ENCODE measurements around the gene CDH4.

CDH4 gene

GRCh38 chr20:61671559-61671958 lies 419.5 kb downstream of the CDH4 start:
- no peak for DNase-seq (ENCODE audit: low read depth)

GRCh38 chr20:61673152-61673847 lies 421.2 kb downstream of the CDH4 start:
- DNase-seq (ENCODE audit: low read depth): no peak

GRCh38 chr20:61674121-61674520 lies 422.1 kb downstream of the CDH4 start:
- DNase-seq (ENCODE audit: low read depth): no peak

- no peak for DNase-seq (ENCODE audit: low read depth)
These were observed 422.6 kb downstream of the CDH4 start for GRCh38 chr20:61674688-61675087.

GRCh38 chr20:61677928-61678327 lies 425.9 kb downstream of the CDH4 start:
- no peak for DNase-seq (ENCODE audit: low read depth)

GRCh38 chr20:61678437-61678836 lies 426.4 kb downstream of the CDH4 start:
- no peak for DNase-seq (ENCODE audit: low read depth)

GRCh38 chr20:61679473-61679872 lies 427.4 kb downstream of the CDH4 start:
- no peak for DNase-seq (ENCODE audit: low read depth)

- no peak for DNase-seq (ENCODE audit: low read depth)
These were observed 428.0 kb downstream of the CDH4 start for GRCh38 chr20:61680096-61680495.

GRCh38 chr20:61682114-61682995 lies 430.3 kb downstream of the CDH4 start:
- DNase-seq (ENCODE audit: low read depth): no peak

- DNase-seq (ENCODE audit: low read depth): no peak
These were observed 431.1 kb downstream of the CDH4 start for GRCh38 chr20:61682996-61683681.

- DNase-seq (ENCODE audit: low read depth): no peak
These were observed 431.7 kb downstream of the CDH4 start for GRCh38 chr20:61683721-61684120.

GRCh38 chr20:61684136-61684535 lies 432.1 kb downstream of the CDH4 start:
- no peak for DNase-seq (ENCODE audit: low read depth)

GRCh38 chr20:61684583-61685235 lies 432.6 kb downstream of the CDH4 start:
- no peak for DNase-seq (ENCODE audit: low read depth)

- no peak for DNase-seq (ENCODE audit: low read depth)
These were observed 433.4 kb downstream of the CDH4 start for GRCh38 chr20:61685462-61685861.

- no peak for DNase-seq (ENCODE audit: low read depth)
These were observed 434.2 kb downstream of the CDH4 start for GRCh38 chr20:61686051-61686936.

GRCh38 chr20:61688411-61688810 lies 436.4 kb downstream of the CDH4 start:
- DNase-seq (ENCODE audit: low read depth): no peak

- DNase-seq (ENCODE audit: low read depth): no peak
These were observed 438.1 kb downstream of the CDH4 start for GRCh38 chr20:61690150-61690549.

GRCh38 chr20:61690993-61691838 lies 439.2 kb downstream of the CDH4 start:
- DNase-seq (ENCODE audit: low read depth): no peak

- DNase-seq (ENCODE audit: low read depth): no peak
These were observed 439.9 kb downstream of the CDH4 start for GRCh38 chr20:61691978-61692377.

- no peak for DNase-seq (ENCODE audit: low read depth)
These were observed 440.4 kb downstream of the CDH4 start for GRCh38 chr20:61692479-61692878.
